OCI-LY3 (cell line): ENCODE measurements around the gene GNB5.

Source experiments
- H2AFZ ChIP-seq: fragments of 200-600, 300-600 bp; shearing (Covaris generic); 2 replicates; pipeline ENCODE4 v1.6.0; 2014; ENCODE audit warnings: antibody characterized with exemption, low read depth, low read length
- H3K27ac ChIP-seq: fragments of 200-600, 300-600 bp; sonication (generic); 2 replicates; pipeline ENCODE4 v1.5.1; 2014; ENCODE audit warnings: mild to moderate bottlenecking, low read length, moderate library complexity, mixed read lengths
- H3K27me3 ChIP-seq: fragments of 200-600, 300-600 bp; sonication (generic); 2 replicates; pipeline ENCODE4 v1.6.1; 2014; ENCODE audit warnings: low read depth, low read length, mixed read lengths
- H3K36me3 ChIP-seq: fragments of 200-600, 300-600 bp; sonication (generic); replicated peaks from 2 replicates; pipeline ENCODE3; 2014; ENCODE audit warnings: low read depth, low read length, mixed read lengths
- H3K4me1 ChIP-seq: fragments of 300-600, 200-600 bp; sonication (generic); 2 replicates; pipeline ENCODE4 v1.6.1; 2014; ENCODE audit warnings: low read length, mixed read lengths
- H3K4me2 ChIP-seq: fragments of 200-600, 300-600 bp; sonication (generic); 2 replicates; pipeline ENCODE4 v1.6.1; 2014; ENCODE audit warnings: low read length, mixed read lengths
- H3K4me3 ChIP-seq: fragments of 300-600, 200-600 bp; sonication (generic); 2 replicates; pipeline ENCODE4 v1.5.1; 2014; ENCODE audit warnings: antibody characterized with exemption, mild to moderate bottlenecking, low read length, moderate library complexity
- H3K79me2 ChIP-seq: fragments of 300-600, 200-600 bp; shearing (Covaris generic); 2 replicates; pipeline ENCODE4 v1.6.1; 2014; ENCODE audit warnings: mild to moderate bottlenecking, low read length, mixed read lengths
- H3K9ac ChIP-seq: fragments of 300-600, 200-600 bp; shearing (Covaris generic); 2 replicates; pipeline ENCODE4 v1.6.0; 2014; ENCODE audit warnings: mild to moderate bottlenecking, low read length, moderate library complexity
- H3K9me3 ChIP-seq: fragments of 200-600, 300-600 bp; shearing (Covaris generic); 2 replicates; pipeline ENCODE4 v1.6.1; 2014; ENCODE audit warnings: low read length, mixed read lengths; ENCODE audit not compliant: insufficient read depth
- H4K20me1 ChIP-seq: fragments of 200-600, 300-600 bp; sonication (generic); 2 replicates; pipeline ENCODE4 v1.6.1; 2016; ENCODE audit warnings: low read length, mixed read lengths; ENCODE audit not compliant: insufficient read depth
- CTCF ChIP-seq: fragments of 200-600, 300-600 bp; sonication (generic); IDR thresholded peaks from 2 replicates; pipeline ENCODE4 v1.5.1; 2014; ENCODE audit warnings: antibody characterized with exemption, low read length, low read depth
- EZH2phosphoT487 ChIP-seq: fragments of 200-600 bp; shearing (Covaris generic); IDR thresholded peaks from 2 replicates; pipeline ENCODE4 v1.6.1; 2018; ENCODE audit warnings: antibody characterized with exemption, mixed run types, low read depth

Gene GNB5

GRCh38 chr15:52179278-52180195, 11.7 kb downstream of the GNB5 start:
- no peaks in the 10 kb centered on the region for H3K36me3 ChIP-seq
- peak overlapping the region; percentile 57 for H3K27ac ChIP-seq
- H3K9ac ChIP-seq = peak overlapping the region; percentile 81
- no peaks in the 10 kb centered on the region for H3K9me3 ChIP-seq
- no peaks in the 10 kb centered on the region for H3K27me3 ChIP-seq
- TF ChIP-seq CTCF (no peak), EZH2phosphoT487 (no peak)
- peaks cover 29% of the 10 kb centered on the region for H4K20me1 ChIP-seq
- H3K4me2 ChIP-seq = peak overlapping the region; percentile 82
- H2AFZ ChIP-seq = peak overlapping the region; percentile 92
- peak overlapping the region; percentile 93 for H3K4me3 ChIP-seq
- peaks cover 23% of the 10 kb centered on the region for H3K4me1 ChIP-seq
- peaks cover 28% of the 10 kb centered on the region for H3K79me2 ChIP-seq

- H3K79me2 ChIP-seq = peaks cover 30% of the 10 kb centered on the region
- peaks cover 29% of the 10 kb centered on the region for H4K20me1 ChIP-seq
- H3K4me3 ChIP-seq = peak overlapping the region; percentile 93
- H3K4me2 ChIP-seq = peak overlapping the region; percentile 82
- H3K9ac ChIP-seq = peak overlapping the region; percentile 81
- no peaks in the 10 kb centered on the region for H3K36me3 ChIP-seq
- H3K27me3 ChIP-seq = no peaks in the 10 kb centered on the region
- H3K27ac ChIP-seq = no peak overlapping the region
- peaks cover 23% of the 10 kb centered on the region for H3K4me1 ChIP-seq
- H3K9me3 ChIP-seq = no peaks in the 10 kb centered on the region
- H2AFZ ChIP-seq = no peak overlapping the region
- TF ChIP-seq EZH2phosphoT487 = no peak
These were observed 12.4 kb downstream of the GNB5 start for GRCh38 chr15:52178765-52179164.

- Histone ChIP-seq H3K79me2 (peaks cover 35% of the 10 kb centered on the region), H3K4me1 (no peaks in the 10 kb centered on the region), H3K27ac (no peak overlapping the region), H3K4me3 (no peak overlapping the region), H3K27me3 (no peaks in the 10 kb centered on the region), H2AFZ (no peak overlapping the region), H4K20me1 (peaks cover 23% of the 10 kb centered on the region), H3K4me2 (no peak overlapping the region), H3K9ac (no peak overlapping the region), H3K9me3 (no peaks in the 10 kb centered on the region), H3K36me3 (peaks cover 2% of the 10 kb centered on the region)
- TF ChIP-seq CTCF (no peak), EZH2phosphoT487 (no peak)
These were observed 18.3 kb downstream of the GNB5 start for GRCh38 chr15:52172869-52173268.

GRCh38 chr15:52171807-52172206, 19.4 kb downstream of the GNB5 start:
- TF ChIP-seq EZH2phosphoT487 = no peak
- TF ChIP-seq CTCF = no peak
- H3K4me3 ChIP-seq = no peak overlapping the region
- H3K36me3 ChIP-seq = peaks cover 2% of the 10 kb centered on the region
- no peak overlapping the region for H3K27ac ChIP-seq
- no peak overlapping the region for H2AFZ ChIP-seq
- no peak overlapping the region for H3K9ac ChIP-seq
- no peak overlapping the region for H3K4me2 ChIP-seq
- no peaks in the 10 kb centered on the region for H3K27me3 ChIP-seq
- peaks cover 19% of the 10 kb centered on the region for H4K20me1 ChIP-seq
- no peaks in the 10 kb centered on the region for H3K9me3 ChIP-seq
- H3K79me2 ChIP-seq = peaks cover 36% of the 10 kb centered on the region
- H3K4me1 ChIP-seq = no peaks in the 10 kb centered on the region
